SU-DHL-6 (cell line): ENCODE data around the gene FYB1.

Experiments used
- CTCF ChIP-seq: fragments of 200-600 bp; sonication (generic); IDR thresholded peaks from one replicate; pipeline ENCODE4 v1.5.1; 2017; ENCODE audit warnings: antibody characterized with exemption, mild to moderate bottlenecking, low read length, moderate library complexity; ENCODE audit not compliant: insufficient read depth, poor library complexity, severe bottlenecking
- EZH2phosphoT487 ChIP-seq: fragments of 200-600 bp; sonication (generic), shearing (Covaris generic); conservative IDR thresholded peaks from 2 replicates; pipeline ENCODE4 v1.6.1; 2018; ENCODE audit warnings: mild to moderate bottlenecking, antibody characterized with exemption, low read length, moderate library complexity, mixed read lengths

DNA sequence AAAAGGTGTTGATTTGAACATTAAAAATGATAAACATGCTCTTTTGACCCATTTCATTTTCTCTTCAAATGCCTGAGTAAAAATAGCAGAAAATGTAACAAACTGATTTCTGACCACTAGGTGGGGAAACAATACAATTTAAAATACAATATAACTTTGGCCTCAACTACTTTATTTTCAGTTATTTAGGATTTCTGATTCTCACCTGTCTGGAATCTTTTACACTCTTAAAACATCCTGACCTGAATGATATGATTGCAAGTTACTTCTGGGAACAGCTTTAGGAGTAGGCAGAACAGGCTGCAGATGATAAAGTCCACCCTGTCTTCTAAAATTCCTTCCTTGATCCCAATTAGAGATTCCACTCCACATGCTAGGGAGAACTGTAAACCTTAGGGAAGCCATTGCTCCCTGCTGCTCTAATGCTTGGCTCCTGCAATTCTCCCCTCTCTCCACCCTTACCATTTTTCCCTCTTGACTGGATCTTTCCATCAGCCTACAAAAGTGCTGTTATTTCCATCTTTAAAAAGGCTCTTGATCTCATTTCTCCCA is 70.3 kb downstream of the FYB1 start:
- no peak for TF ChIP-seq CTCF
- TF ChIP-seq EZH2phosphoT487: no peak
